GM12891 (cell line): Measurements from ENCODE around the gene CCDC40.

Source experiments
- POLR2A ChIP-seq: IDR thresholded peaks from 2 replicates; pipeline ENCODE4 v1.6.1; 2011; ENCODE audit warnings: low read depth, low read length, control low read depth
- POLR2AphosphoS5 ChIP-seq: IDR thresholded peaks from 2 replicates; pipeline ENCODE4 v1.6.1; 2011; ENCODE audit warnings: low read depth, low read length, control low read depth
- POU2F2 ChIP-seq: IDR thresholded peaks from 2 replicates; pipeline ENCODE4 v1.6.1; 2011; ENCODE audit warnings: low read depth, mild to moderate bottlenecking, control low read depth, low read length, moderate library complexity
- SPI1 ChIP-seq: IDR thresholded peaks from 2 replicates; pipeline ENCODE4 v1.6.1; 2011; ENCODE audit warnings: low read depth, low read length, control low read depth
- TAF1 ChIP-seq: IDR thresholded peaks from 2 replicates; pipeline ENCODE4 v1.6.1; 2011; ENCODE audit warnings: low read depth, low read length, control low read depth

DNA sequence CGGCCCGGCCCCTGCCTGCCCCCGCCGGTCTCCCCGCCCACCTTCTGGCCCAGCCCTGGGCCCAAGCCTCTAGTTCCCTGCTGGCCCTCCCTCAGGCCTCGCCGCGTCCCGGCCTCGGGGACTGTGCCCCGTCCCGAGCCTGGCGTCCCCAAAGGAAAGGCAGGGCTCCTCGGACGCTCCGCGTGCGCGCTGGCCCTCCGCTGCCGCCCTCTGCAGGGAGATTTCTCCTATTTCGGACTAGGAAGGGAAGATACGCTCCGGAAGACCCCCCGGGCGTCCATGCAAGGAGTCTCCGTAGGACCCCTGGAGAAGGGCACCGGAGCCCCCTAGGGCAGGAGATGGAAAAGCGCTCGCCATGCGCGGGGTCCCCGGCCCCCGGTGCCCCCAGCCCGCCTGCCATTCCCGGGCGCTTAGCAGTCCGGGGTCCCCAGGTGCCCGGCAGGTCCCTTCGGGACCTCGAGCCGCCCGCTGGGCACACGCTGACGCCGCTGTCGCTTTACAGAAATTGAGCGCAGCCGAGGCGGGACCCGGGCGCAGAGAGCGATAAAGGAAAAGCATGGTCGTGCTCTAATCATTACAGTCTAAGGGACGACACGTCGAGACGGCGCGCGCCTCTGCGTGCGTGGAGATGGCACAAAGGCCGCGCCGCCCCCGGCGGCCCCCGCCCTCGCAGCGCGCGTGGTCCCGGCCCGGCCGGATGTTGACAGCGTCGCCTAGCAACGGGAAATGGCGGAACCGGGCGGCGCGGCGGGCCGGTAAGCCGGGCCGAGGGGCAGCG, at the start of gene CCDC40:
- TF ChIP-seq SPI1 = no peak
- TF ChIP-seq POLR2A = no peak
- no peak for TF ChIP-seq POLR2AphosphoS5
- TF ChIP-seq TAF1 = no peak
- TF ChIP-seq POU2F2 = no peak
